Urothelium cell line (cell line): ENCODE measurements around the gene PHF19.

ENCODE experiments used
- DNase-seq: peaks from one replicate; pipeline ENCODE4 v3.0.0; 2011; ENCODE audit warnings: low spot score, mixed read lengths
- FAIRE-seq: peaks from 2 replicates; lab custom pipeline; 2011; peaks lifted over from hg19 to GRCh38; lab: Jason Lieb, UNC

PHF19 gene

GRCh38 chr9:120892748-120893610, 16.0 kb upstream of the PHF19 start:
- FAIRE-seq, result no peak
- peak; percentile 82 for DNase-seq

GRCh38 chr9:120891884-120892747, 15.1 kb upstream of the PHF19 start:
- DNase-seq (peak; percentile 40), FAIRE-seq (no peak)

- no peak for FAIRE-seq
- DNase-seq, result no peak
Measured at GRCh38 chr9:120891245-120891883, 14.4 kb upstream of the PHF19 start.

GRCh38 chr9:120890320-120891244, 13.6 kb upstream of the PHF19 start:
- DNase-seq (no peak), FAIRE-seq (no peak)

- DNase-seq (no peak), FAIRE-seq (no peak)
Measured at GRCh38 chr9:120889606-120890271, 12.8 kb upstream of the PHF19 start.

- DNase-seq (no peak), FAIRE-seq (no peak)
Measured at GRCh38 chr9:120888626-120889025, 11.6 kb upstream of the PHF19 start.

- DNase-seq, result no peak
- FAIRE-seq, result no peak
Measured at GRCh38 chr9:120886490-120886967, 9.5 kb upstream of the PHF19 start.

GRCh38 chr9:120885958-120886357, 9.0 kb upstream of the PHF19 start:
- DNase-seq (no peak), FAIRE-seq (no peak)

- DNase-seq (no peak), FAIRE-seq (no peak)
Measured at GRCh38 chr9:120885457-120885856, 8.5 kb upstream of the PHF19 start.

GRCh38 chr9:120883608-120883996, 6.6 kb upstream of the PHF19 start:
- no peak for FAIRE-seq
- DNase-seq, result no peak

- DNase-seq, result peak; percentile 40
Measured at GRCh38 chr9:120882935-120883607, 6.1 kb upstream of the PHF19 start.

GRCh38 chr9:120879446-120879845, 2.5 kb upstream of the PHF19 start:
- DNase-seq, result no peak
- FAIRE-seq, result no peak

More at GRCh38 chr9:120882935-120883607, 6.1 kb upstream of the PHF19 start:
- no peak for FAIRE-seq

- FAIRE-seq, result no peak
- no peak for DNase-seq
Measured at GRCh38 chr9:120878188-120879130, 1.5 kb upstream of the PHF19 start.

- peak; percentile 78 for DNase-seq
- no peak for FAIRE-seq
Measured at GRCh38 chr9:120877276-120878034, 467 bp upstream of the PHF19 start.

- peak; percentile 93 for DNase-seq
Measured at GRCh38 chr9:120875954-120876841, 790 bp downstream of the PHF19 start.

GRCh38 chr9:120875643-120875953, 1.4 kb downstream of the PHF19 start:
- DNase-seq, result no peak
- no peak for FAIRE-seq

More at GRCh38 chr9:120875954-120876841, 790 bp downstream of the PHF19 start:
- no peak for FAIRE-seq
